HG03196 (cell line): ENCODE data around the gene KRT34.
"Not testable (repeated sequence)": the region's sequence is repeated elsewhere in the genome, so short reads cannot be mapped to it uniquely, and the experiment has no call there.

Source experiments
- ATAC-seq: cut with Tn5 transposase; IDR thresholded peaks from one replicate; pipeline ENCODE4 v1.9.1; 2021; ENCODE audit not compliant: unreplicated experiment

Gene KRT34

DNA sequence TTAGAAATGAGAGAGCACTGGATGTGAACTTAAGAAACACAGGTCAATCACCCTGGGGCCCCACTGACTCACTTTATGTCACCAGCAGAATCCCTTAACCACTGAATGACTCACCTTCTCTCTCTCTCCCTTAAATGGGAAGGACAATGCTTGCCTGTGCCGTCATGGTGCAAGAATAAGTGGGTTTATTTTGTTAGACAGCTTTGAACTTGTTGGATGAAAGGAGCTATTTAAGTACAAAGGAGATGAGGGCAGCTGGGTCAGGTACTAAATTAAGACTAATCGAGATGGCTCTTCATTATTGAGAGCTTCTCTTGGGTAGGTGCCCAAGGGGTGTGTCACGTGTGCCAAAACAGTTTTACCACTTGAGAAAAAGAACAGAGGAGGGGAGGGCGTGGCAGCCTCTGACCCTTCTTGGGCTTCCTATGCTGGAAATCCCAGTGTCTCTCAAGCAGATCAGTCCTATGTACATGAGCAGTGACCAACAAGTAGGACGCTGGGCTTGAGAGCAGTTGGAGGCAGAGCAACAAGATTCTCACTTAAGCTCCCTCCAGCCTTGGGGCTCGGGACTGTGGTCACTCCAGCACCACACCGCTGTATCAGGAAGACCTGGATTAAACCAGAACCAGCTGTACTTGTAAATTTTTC is 22.0 kb upstream of the KRT34 start:
- no peak for ATAC-seq

DNA sequence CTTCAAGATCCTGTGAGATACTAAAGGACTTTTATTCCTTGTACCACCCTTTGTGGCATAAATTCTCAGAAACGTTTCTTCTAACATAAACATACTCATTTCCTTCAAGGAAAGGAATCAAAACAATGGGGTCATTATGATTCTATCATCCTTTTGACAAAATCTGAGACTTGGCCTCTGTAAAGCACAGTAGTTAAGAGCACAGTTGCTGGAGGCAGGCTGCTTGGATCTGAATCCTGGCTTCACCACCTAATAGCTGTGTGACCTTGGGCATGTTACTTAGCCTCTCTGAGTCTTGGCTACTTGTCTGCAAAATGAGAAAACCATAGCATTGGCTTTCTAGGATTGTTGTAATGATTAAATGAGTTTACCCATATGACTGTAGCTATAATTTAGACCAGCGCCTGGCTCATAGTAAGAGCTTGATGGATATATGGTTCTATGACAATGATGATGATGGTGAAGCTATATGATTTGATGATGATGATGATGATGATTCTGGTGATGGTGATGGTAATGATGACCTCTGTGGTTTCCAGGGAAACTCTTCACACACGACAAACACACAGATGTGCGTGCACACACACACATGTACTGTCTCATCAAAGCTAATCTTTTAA is 21.4 kb upstream of the KRT34 start:
- ATAC-seq, result no peak

DNA sequence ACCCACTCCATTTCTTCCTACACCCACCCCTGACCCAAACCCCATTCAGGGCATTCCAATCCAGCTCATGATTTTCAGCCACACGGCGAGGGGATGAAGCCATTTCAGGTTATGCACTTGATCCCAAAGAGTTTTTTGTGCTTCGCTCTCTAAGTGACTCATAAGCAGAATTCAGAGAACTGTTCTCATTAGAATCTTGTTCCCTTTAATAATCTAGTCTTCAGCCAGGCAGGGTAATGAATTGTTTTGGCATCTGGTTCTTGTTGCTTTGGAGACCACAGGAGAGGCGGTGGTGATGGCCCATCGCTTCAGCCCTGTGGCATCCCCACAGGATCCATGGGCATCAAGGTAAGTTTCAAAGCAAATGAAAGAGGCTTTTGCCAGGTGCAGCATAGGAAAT is 20.1 kb upstream of the KRT34 start:
- ATAC-seq, result no peak

DNA sequence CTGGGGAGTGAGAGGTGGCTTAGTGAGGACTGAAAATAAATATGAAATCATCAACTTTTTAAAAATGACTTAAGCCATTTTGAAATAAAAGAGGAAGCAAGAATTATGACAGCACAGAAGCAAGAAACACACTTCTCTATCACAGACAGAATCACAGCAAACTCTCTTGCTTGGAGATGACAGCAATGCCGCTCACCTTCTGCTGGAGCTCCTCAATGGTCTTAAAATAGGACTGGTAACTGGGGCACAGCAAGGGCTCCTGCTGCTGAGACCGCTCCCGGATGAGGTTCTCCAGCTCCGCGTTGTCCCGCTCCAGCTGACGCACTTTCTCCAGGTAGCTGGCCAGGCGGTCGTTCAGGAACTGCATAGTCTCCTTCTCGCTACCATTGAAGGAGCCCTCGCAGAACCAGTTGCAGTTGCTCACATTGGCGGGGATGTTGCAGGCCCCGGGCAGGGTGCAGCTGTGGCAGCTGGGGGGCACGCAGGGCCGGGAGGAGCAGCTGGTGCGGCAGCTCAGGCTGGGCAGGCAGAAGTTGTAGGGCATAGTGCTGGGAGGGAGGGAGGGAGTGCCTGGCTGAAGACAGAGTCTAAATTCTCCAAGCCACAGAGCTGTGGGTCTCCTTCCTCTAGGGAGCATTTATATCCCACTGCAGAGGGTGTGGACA is 15.0 kb upstream of the KRT34 start, which contains the start of gene KRT31:
Gene KRT31, minus strand, starts transcription at position 613 of the 665 bp plus-strand sequence. Its CDS starts 69 bp downstream, at position 544.
- ATAC-seq, result no peak

DNA sequence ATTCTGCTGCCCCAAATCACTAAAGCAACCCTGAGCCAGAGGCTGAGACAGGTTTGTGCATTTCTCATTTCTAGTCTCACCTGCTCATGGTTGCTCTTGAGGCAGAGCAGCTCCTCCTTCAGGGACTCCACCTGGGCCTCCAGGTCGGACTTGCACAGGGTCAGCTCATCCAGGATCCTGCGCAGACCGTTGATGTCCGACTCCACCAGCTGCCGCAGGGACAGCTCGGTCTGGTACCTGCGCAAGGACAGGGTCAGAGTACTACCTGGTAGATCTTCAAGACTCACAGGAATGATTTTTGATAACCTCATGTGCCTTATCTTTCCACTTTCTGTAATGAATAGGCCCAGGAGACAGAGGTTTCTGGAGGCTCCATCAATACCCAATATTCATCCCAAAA is 14.2 kb upstream of the KRT34 start:
- no peak for ATAC-seq

DNA sequence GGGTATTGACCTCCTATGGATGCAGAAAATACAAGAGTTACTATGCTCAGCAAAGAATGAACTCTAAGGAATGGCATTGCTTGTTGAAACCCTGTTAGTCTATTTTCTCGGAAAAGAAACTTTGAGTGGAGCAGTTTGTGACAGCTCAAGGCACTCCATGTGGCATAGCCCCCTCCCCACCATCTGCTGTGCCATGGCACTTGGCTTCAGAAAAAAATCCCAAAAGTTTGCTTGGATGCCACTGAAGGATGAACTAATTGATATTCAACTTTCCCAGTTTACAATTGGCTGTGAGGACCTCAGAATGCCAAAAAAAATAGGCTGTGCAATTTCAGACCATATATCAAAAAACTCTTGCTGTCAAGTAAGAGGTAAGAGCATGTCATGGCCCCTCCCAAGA is 13.5 kb upstream of the KRT34 start:
- ATAC-seq, result no peak

DNA sequence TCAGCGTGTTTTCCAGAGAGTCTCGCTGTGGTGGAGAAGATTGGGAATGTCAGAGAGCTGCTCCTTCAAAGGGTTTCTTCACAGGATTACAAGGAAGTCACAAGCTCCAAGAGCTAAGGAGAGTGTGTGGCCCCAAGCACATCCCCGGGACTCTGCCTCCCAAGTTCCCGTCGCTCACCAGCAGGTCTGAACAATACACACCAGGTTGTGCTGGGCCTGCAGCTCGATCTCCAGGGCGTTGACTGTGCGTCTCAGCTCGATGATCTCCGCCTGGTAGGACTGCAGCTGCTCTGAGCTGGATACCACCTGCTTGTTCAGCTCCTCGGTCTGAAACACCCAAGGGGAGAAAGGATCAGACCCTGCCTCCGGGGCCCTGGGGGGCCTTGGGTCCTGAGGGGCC is 12.9 kb upstream of the KRT34 start:
- ATAC-seq, result not testable (repeated sequence)

DNA sequence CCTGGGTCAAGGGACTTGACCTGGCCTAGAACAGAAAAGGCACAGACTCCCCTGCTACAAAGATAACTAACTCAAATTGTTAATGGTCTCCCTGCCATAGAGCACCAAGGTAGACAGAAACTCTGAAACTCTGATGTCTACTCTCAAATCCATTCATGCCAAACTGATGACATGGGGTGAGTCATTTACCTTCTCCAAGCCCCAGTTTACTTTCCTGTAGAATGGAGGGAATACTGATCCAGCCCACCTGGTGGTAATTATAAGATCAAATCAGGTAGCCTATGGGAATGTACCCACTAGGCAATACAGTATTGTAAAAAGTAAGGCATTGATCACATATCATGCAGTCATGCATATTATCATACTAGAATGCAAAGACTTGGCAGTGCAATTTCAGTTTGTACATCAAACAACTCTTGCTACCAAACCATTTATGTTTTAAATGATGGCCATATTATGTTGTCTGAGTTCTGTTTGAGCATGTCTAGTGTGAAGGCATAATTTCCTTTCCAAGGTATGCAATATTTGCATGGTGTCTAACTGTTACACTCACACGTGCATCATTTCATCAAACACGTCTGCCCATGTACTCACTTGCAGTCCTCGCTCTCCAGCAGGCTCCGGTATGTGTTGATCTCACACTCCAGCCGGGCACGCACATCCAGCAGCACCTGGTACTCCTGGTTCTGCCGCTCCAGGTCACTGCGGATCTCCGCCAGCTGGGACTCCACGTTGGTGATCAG is 12.3 kb upstream of the KRT34 start:
- no peak for ATAC-seq

DNA sequence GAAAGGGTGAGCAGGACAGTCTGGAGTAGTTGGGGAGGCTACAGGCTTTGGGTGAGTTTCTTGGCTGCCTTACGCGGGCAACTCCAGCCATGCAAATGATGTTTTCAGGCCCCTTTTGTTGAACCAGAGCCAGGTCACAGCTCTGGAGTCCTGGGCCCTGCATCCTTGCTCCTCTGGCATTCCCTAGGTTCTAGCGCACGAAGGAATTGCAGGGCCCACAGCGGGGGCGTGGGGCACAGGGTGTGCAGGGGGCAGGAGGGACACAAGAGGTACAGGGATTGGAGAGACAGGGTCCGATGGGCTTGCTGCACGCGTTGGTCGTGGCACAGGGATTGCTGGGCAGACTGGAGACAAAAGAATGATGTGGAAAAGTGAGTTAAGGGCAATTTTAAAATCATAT is 11.7 kb upstream of the KRT34 start:
- no peak for ATAC-seq

DNA sequence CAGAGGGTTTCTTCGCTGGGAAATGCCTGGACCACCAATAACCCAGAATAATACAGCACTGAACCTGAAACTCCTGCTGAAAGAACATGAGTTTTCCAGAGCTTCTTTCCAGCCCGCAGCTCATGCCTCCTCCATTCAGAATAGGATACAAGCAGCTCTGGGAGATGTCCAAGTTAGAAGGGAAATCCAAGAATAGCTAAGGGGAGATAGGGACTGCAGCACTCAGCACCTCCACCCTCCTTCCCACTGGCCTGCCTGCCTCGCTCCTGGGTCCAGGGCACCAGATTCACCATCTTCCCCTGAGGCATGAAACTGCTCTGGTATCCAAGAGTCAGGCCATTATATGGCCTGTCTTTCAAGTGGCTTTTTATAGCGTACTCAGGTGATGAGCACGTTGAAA is 11.2 kb upstream of the KRT34 start:
- ATAC-seq, result no peak

DNA sequence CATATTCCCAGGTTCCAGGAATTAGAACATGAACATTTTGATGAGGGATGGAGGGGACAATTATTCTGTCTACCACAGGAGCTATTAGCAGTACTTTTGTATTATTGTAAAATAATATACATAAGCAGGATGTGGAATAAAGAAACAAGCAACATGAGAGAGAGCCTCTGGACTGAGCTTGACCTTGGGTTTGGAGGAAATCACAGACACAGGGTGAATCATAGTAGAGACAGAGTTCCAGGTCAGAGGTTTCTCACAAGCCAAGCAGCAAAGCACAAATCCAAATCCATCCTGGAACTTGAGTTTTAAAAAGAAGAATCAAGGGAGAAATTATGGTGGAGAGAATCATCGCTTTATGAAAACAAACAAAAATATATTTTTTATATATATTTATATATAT is 10.2 kb upstream of the KRT34 start:
- no peak for ATAC-seq

DNA sequence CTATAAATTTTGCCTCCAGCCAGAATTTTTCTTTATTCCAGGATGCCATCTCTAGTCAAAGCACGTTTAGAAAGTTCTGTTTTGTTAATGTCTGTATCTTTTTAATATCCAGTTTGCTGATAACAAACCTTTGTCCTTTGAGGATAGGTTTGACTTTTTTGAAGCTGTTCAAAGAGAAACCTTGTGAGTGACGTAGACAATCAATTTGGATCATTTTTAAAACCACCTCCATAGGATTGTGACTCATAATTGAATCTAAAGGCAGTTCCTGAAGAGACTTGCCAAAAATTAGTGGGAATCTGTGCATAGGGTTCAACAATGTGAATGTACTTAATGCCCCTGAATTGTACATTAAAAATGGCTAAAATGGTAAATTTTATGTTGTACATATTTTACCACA is 9.4 kb upstream of the KRT34 start:
- ATAC-seq, result no peak

DNA sequence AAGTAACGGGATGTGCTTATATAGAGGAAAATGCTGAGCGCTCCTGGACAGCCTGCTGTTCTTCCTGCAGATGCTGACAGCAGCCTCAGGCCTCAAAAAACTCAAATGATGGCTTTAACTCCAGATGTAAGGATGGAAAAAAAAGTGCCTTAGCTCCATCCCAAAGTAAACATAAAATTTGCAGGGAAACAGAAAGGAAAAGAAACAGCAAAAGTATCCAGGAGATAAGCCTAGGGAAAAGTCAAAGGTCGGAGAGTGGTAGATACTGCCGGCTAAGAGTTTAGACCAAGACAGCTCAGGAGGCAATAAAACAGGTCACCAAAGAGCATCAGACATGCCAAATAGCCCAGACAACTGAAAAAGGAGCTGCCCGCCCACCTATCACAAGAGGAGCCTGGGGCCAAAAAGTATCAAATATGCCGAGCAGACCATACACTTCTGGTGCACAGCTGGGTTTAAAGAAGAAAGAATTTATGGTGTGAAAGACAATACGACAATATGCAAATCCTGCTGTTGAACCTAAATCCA is 8.4 kb upstream of the KRT34 start:
- ATAC-seq, result no peak

DNA sequence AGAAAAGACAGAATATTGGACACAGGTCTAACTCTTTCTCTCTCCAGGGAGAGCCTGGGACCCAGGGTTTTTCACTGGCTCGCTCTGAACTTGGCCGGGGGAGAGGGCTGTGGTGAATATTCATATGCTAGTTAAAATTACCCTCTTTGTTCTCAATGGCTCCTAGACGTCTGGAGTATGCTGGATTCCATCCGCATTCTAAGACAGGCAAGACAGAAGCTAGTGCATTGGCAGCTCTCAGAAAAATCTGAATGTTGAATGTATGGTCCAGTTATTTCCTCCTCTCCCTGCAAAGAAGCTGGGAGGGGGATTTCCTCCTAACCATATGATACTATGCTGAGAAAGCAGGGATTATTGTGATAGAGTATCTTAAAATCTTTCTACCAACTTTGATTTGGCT is 5.6 kb upstream of the KRT34 start:
- ATAC-seq, result no peak

DNA sequence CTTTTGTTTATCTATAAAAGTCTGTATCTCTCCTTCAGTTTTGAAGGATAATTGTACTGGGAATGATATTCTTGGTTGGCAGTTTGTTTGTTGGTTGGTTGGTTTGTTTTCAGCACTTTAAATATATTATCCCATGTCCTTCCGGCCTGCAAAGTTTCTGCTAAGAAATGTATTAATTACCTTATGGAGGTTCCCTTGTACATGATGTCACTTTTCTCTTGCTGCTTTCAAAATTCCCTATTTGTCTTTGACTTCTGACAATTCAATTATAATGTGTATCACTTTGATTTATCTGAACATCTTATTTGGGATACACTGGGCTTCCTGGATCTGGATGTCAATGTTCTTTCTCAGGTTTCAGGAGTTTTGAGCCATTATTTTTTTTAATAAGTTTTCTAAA is 4.1 kb upstream of the KRT34 start:
- no peak for ATAC-seq

DNA sequence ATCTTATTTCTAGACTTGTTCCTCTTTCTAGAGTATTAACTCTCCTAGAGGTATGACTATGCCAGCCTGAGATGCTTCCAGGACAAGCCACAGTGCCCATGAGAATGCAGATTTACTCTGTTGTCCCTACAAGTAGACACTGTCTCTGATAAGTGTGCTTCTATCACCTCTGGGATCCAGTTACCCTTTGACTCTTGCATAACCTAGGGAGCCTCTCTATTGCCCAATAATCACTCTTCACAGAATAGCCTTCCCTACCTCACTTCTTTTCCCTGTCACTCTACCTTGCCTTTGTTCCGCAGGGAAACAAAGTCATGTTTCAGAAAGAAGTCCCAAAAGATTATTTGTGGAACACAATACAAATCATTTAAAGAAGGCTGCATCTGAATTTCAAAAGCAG is 1.6 kb upstream of the KRT34 start:
- no peak for ATAC-seq

DNA sequence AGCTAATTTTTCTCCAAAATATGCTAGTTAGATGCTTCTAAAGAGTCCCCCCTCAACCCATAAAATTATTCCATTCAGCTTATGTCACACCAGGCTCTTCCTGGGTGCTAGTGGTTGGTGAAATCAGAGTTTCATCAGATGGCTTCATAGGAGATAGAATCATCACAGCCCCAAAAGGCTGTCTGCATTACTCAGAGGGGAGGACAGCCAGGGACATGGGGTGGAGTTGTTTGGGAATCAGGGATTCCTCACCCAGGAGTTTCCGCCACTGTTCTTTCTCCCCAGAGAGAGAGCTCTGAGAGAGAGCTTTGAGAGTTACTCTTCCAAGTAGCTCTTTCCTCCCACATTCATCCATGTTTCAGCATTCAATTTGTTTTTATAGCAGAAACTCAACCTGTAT is 288 bp upstream of the KRT34 start:
- no peak for ATAC-seq

DNA sequence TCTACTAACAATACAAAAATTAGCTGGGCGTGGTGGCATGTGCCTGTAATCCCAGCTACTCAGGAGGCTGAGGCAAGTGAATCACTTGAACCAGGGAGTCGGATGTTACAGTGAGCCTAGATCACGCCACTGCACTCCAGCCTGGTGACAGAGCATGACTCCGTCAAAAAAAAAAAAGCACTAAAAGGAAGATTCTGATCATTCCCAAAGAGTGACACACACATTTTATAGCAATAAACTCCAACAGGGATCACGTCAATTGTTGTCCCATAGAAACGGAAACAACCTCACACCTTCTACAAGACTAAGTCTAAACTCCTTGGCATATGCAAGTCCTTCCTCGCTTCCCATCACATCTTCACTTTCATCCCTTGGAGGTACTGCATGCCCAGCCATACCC is 2.0 kb downstream of the KRT34 start:
- not testable (repeated sequence) for ATAC-seq

DNA sequence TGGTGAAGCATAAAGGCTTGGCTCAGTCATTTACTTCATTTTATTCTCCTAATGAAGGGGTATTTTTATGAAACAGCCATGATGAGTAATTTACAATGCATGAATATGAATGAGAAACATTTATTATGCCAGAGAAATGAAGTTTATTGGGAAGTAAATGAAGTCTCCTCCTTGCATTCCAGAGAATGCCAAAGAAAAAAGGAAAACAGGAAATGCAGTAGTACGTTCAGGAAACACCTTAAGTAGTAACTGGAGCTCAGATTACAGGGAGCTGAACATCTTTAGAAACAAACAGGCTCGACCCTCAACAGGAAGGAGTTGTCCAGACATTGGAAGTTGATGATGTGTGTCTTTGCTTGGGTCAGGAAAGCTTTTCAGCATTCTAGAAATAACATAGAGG is 4.6 kb downstream of the KRT34 start:
- no peak for ATAC-seq

DNA sequence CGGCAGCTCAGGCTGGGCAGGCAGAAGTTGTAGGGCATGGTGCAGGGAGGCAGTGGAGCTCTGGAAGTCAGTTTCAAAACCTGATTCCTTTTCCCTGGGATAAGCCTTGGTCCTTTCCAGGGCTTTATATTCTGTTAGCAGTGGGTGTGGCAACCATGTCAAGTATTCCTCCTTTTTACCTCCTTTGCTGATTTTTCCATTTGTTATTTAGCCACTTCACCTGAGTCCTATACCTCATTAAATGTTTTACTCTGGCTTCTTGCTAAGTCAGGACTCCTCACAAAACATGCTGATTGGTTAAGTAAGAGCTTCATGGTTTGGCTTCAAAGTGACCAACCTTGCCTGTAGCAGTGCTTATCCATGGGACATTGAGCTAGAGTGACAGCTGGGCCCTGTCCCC is 12.4 kb downstream of the KRT34 start, which contains the start of gene KRT33B:
Gene KRT33B, minus strand, starts transcription at position 101 of the 400 bp plus-strand sequence. Its CDS starts 63 bp downstream, at position 38.
- ATAC-seq, result no peak

DNA sequence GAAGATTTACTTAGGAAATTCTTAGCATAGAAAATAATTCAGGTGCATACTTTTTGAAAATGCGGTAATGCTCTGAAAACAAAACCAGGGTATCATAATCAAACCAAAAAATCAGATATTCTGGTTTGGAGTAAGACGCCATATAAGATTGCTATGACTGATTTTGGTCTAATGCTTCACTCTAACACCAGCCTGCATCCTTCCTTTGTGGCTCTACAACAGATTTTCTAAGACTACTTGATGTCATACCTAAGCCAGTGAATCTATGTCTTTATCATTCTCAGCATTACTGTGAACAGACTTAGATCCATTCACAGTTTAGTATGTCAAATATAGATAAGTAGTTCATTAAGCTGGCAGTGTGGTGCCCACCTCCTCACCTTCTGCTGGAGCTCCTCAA is 13.1 kb downstream of the KRT34 start:
- no peak for ATAC-seq
